AG08396 (cell line): ENCODE measurements around the gene SSTR4.

Experiments
- DNase-seq: peaks from one replicate; pipeline ENCODE4 v3.0.0; 2012; ENCODE audit warnings: low spot score, mixed read lengths

The SSTR4 gene

DNA sequence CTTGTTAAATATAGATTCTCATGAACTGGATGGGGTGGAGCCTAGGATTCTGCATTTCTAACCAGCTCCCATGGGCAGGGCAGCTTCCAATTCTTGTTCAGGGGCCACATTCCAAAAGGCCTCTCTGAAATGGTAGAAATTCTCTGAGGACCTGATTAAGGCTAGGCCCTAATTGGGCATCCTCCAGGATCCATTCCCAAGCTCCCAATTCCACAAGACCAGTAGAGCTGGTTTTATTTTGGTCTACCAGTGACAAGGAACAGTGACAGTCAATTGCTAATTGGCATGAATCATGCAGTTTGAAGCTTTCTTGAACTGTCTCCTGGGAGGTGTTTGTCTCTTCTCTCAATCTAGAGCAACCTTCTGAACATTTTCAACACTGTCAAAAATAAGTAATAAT lies 11.3 kb downstream of the SSTR4 start:
- no peak for DNase-seq

DNA sequence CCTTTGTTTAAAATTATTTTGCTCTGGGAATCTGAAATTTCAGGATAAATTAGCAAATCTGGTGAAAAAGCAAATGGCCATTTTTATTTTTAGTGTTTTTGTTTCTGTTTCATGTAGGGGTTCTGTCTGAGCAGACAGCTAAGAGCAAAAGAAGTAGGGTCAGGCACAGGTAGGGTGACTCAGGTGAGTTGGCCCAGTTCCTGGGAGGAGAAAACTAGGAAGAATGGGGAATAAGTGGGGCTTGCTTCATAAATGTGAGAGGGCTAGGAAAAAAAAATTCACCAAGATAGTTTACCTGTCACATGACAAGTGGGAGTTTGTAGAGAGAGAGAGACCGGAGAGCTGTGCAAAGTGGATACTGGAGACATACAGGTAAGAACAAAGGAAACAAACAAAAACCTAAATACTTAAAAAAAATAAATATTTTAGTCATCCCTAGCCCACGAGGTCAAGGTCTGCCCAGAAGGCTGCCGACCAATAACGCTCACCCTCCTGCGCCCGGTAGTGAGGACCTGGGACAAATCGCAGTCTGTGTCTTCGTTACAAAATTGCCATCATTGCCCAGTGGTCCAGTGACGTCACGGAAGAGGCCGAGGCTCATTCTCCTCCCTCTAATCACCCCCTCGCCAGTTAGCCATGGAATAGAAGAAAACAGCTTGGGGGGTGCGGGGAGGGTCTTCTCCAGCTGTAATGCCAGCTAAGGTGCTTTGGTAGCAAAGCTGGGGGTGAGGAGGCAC lies 12.1 kb downstream of the SSTR4 start:
- DNase-seq = no peak

DNA sequence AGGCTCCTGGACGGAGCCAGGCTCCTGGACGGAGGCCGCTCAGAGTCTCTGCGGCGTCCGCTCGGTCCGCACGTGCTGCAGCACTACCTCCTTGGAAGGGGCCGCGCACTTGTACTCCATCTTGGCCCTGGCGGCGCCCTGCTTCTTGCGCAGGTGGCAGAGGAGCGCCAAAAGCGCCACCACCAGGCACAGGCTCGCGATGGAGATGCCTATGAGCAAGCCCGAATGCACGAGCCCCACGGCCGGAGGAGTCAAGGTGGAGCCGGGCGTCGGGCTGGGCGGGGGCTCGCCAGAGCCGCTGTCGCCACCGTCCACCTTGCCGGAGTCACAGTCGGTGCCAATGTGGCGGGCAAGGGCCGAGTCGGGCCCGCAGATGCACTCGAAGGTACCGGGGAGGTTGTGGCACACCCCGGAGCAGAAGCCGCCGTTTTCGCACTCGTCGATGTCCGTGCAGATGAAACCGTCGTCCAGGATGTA lies 12.7 kb downstream of the SSTR4 start:
- no peak for DNase-seq

DNA sequence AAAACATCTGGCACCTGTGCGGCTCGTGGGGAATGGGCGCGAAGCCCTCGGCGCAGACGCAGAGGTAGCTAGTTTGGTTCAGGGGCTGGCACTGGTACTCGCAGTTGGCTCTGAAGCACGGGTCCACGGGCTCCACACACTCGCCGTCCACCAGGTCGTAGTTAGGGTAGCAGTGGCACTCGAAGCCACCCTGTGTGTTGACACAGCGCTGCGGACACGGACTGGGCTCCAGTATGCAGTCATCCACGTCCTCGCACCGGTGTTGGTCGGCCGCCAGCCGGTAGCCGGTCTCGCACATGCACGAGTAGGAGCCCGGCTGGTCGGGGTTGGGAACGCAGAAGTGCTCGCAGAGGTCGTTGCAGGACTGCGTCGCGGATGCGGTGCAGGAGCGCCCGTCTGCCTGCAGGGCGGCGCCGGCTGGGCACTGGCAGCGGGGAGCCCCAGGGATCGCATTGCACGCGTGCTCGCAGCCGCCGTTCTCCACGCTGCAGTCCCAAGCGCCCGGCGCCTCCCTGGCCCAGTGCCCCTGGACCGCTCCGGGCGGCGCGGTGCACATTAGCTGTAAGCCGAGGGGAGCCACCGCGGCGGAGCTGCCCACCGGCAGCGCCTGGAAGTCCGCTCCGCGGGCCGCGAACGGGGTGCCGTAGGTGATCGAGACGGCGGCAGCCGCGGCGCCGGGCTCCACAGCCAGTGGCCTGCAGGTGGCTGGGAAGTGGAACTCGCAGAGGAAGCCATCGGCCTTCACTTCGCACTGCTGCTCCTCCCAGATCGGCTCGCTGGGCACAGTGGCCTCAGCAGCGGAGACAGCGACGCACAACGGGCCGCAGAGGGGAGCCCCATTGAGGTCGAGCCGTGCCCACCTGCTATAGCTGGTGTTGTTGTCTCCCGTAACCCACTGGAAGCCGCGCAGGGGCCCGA lies 13.4 kb downstream of the SSTR4 start:
- peak; percentile 63 for DNase-seq

DNA sequence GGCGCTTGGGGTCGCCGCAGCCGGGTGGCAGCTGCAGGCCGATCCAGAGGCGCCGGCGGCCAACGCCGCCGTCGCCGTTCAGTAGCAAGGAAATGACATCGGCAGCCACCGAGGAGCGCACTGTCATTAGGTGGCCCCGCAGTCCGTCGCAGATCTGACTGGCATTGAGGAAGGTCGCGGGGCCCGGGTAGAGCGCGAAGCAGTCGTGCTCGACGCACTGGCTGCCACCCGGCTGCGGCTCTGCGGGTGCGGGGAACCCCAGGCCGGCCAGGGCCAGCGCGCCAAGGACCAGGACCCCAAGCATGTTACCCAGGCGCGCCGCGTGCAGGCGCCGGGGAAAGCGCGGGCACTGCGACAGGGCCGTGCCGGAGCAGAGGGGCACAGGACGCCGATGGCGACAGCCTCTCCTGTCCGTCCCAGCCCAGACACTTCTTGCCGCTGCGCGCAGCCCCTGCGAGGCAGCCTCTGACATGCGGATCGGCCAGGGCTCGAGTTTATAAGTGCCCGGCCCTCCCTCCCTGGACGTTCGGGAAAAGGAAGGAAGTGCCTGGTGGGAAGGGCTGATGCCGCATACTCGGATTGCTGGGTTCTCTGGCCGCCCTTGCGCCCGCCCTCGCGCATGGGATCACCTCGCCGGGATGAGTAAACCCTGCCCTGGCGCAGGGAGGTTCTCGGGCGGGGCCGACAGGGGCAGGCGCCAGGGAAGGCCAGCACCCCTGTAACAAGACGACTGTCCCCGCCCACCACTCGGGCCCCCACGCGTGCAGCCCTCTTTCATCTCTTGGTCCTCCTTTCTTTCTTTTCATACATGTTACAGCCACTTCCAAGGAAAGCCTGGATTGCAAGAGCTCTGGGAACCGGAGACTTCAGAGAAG lies 14.3 kb downstream of the SSTR4 start, which contains the start of gene THBD:
THBD (minus strand) TSS at position 472 of the 875 bp plus-strand sequence; CDS start at position 304, 168 bp downstream.
- peak; percentile 62 for DNase-seq

DNA sequence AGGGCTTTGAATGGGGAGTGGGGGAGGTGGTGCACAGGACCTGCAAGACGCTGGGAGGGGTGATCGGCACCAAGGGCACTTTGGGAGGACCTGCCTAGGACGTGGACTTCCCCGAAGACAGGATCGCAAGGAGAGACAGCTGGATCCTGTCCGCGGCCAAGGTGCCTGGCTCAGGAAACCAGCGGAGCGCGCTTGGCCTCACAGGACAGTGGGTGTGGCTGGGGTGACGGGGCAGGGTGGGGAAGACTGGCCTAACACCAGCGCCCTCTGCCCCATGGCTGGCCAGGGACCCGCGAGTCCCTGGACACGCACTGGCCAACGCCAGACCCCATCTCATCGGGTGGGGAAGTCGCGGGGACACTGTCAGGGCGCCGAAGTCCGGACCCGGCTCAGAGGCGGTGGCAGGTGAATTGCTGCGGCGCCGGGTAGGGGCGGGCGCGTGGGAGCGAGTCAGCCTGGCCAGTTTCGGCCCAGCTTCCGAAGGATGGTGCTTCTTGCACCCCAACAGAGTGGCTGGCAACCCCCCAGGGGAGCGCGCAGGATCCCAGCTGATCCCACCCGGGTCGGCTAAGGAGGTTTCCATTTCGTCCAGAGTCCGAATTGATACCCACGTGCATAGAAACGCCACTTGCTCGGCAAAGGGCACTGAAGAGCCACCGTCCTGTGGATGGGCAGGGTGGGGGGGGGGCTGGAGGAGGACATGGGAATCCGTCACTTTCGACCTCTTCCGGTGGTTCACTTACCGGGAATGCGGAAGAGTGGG lies 15.1 kb downstream of the SSTR4 start:
- peak; percentile 32 for DNase-seq

GRCh38 chr20:23050847-23051627 lies 15.9 kb downstream of the SSTR4 start:
- peak; percentile 74 for DNase-seq

DNA sequence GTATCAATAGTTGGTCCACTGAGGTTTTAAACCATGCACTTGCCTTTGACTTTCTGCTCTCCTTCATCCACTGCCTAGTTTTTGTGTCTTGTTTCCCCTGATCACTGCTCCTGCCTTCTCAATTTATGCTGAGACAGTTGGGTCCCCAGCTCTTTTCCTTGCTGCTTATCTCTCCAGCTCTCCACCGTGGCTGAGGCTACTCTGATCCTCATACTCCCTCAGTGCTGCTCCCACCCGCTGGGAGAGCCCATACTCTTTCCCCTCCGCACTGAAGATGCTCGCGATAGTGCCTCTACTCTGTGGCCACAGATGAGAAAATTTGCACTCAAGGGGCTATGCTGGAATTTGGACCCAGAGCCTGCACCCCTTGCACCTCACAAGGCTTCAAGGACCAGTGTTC lies 17.8 kb downstream of the SSTR4 start:
- DNase-seq = no peak

DNA sequence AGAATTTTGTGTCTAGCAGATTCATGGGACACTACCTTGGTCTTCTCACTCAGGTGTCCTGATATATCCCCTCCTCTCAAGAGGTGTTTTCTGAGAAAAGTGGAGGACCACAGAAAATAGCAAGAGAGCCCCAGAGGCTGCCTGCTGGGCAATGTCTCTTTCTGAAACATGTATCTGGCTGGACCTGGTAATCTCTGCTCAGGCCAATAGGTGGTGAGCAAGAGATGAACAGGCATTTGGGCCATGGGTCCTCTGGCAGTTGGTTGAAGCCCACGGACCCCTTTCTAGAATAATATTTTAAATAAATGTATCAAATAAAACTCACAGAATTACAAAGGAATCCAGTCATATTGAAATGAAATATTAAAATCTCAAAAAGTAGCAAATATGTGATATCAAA lies 23.1 kb downstream of the SSTR4 start:
- DNase-seq = no peak

DNA sequence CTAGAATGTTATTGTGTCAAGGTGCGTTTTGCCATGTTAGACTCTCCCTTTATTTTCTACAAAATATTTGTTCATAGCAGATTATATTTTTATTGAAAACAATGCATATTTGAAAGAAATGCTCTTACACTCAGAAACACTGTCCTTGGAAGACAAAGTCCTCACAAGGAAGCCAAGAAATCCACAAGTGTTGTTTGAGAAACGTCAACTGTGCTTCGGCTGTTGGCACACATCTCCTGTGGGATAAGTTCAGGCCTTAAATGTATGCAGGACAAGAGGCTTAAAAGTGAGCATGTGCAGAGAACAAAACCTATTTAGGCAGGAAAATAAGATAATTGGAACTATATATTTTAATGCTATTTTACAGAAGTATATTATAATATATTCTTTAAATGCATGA lies 23.9 kb downstream of the SSTR4 start:
- DNase-seq = no peak

GRCh38 chr20:23059846-23060245 lies 24.7 kb downstream of the SSTR4 start:
- DNase-seq = no peak

- no peak for DNase-seq
Observed at GRCh38 chr20:23060629-23061028, 25.5 kb downstream of the SSTR4 start.

DNA sequence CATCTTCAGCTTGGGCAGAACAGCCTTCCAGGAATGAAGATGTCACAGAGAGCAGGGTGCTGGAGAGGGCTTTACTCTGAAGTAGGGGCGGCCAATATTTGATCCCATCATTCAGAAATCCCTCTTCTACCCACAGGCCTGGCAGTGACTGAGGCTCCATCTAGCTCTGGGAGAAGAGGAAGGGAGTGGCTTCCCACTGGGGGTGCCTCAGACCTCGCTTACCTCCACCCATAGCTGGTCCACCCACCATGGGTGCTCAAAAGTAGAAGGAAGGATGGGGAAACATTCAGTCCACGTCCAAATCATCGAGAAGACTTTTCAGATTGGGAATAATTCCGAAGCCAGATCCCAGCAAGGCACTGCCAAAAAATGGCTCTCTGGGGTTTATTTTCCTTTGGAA lies 26.1 kb downstream of the SSTR4 start:
- DNase-seq = no peak

- peak; percentile 76 for DNase-seq
Observed at GRCh38 chr20:23061734-23062561, 26.8 kb downstream of the SSTR4 start.

DNA sequence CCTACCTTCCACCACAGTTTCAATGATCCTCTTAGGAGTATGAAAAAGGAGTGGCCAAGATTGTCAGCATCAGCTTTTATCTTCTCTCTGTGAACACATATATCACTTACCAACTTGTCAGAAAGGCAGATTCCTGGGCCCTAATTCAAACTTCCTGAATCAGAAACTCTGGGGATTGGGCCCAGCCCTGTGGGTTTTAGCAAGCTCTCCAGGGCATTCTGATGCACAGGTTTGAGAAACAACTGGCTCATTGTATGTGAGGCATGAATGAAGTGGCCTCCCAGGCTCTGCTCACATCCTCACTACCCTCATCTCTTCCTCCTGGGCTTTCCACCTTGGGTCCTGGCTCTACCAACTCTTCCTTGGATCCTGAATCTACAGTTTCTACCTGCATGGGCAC lies 27.5 kb downstream of the SSTR4 start:
- DNase-seq = no peak

DNA sequence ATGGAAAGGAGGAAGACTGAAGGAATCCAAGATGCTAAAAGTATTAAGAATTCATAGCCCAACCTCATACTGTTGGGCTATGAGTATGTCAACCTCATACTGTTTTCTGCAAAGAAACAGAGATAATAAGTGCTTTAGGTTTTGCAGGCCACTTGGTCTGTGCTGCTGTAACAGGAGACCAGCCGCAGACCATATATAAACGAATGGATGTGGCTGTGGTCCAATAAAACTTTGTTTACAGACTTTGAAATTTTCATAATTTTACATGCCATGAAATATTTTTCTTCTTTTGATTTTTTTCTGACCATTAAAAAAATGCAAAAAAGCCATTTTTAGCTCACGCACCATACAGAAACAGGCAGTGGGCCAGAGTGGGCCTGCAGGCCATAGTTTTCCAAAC lies 28.1 kb downstream of the SSTR4 start:
- DNase-seq = no peak

GRCh38 chr20:23063581-23063980 lies 28.5 kb downstream of the SSTR4 start:
- no peak for DNase-seq

DNA sequence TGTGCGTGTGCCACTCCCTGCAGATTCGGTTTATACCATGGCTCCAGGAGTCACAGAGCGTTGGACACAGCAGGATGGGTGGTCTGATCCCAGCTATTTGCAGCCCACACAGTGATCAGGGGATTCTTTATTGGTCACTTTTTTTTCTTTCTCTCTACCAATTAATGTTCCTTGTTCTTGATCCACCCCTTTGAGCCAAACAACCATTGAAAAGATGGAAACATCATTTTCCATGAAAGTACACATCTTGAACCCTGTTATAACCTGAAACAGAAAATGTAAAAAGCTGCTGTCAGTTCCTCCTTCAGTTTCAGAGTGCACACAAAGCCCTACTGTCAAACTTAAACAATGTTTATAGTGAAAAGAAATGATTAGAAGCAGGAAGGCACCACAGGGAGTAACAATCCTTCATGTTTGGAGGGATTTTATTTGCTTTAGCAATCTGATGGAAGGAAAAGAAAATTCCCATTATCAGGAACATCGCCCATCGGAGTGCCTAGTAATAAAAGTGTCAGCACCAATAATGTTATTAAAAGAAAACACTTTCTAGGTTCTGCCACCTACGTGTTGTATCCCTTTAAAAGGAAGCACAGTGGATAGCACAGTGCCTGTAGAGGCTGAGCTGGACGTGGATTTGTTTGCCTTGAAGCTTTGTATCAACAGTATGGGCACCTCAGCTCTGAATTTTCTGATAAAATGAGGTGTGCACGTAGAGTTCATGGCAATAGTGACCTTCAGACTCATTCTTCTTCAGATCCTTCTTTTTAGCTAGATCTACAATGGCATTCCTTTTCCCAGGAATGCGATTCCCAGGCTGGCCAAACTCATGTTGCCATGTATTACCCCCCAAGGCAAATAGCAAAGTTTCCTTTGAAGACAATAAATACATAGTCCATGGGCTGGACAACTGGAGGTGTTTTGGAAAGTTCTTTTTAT lies 30.4 kb downstream of the SSTR4 start:
- no peak for DNase-seq
